Fibroblast of pulmonary artery (primary cell): ENCODE measurements around the gene LRRC8C.

Experiments
- DNase-seq: peaks from one replicate; pipeline ENCODE4 v3.0.0-alpha.2; 2010; ENCODE audit warnings: low read depth
- H3K4me3 ChIP-seq: replicated peaks from 2 replicates; pipeline ENCODE4 v1.5.1; 2011; ENCODE audit warnings: low read depth, mild to moderate bottlenecking, control low read depth, low read length, moderate library complexity
- TF ChIP-seq, protein P1 (sequence below): IDR thresholded peaks from 2 replicates; pipeline ENCODE4 v1.5.1; 2011; ENCODE audit warnings: mild to moderate bottlenecking, control low read depth, low read length, inconsistent platforms; ENCODE audit errors: missing control alignments

The LRRC8C gene

DNA sequence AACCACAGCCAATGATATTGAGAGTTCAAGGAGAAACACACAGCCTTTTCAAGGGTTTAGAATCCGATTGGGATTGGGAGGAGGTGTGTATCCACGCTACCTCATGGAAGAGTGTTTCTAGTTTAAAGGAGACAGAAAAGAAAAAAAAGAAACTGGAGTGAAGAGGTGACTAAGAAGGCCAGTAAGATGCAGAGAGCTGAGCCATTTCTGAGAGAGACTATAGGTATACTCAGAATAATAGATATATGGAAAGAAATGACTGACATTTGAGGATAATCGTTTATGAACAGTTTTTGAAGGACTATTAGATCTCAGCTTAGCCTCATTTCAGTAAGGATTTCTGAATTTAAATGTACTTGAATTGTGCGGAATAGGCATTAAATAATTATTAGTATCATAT lies 42.8 kb downstream of the LRRC8C start:
- no peak overlapping the region for H3K4me3 ChIP-seq
- DNase-seq = no peak
- TF ChIP-seq, protein P1, sequence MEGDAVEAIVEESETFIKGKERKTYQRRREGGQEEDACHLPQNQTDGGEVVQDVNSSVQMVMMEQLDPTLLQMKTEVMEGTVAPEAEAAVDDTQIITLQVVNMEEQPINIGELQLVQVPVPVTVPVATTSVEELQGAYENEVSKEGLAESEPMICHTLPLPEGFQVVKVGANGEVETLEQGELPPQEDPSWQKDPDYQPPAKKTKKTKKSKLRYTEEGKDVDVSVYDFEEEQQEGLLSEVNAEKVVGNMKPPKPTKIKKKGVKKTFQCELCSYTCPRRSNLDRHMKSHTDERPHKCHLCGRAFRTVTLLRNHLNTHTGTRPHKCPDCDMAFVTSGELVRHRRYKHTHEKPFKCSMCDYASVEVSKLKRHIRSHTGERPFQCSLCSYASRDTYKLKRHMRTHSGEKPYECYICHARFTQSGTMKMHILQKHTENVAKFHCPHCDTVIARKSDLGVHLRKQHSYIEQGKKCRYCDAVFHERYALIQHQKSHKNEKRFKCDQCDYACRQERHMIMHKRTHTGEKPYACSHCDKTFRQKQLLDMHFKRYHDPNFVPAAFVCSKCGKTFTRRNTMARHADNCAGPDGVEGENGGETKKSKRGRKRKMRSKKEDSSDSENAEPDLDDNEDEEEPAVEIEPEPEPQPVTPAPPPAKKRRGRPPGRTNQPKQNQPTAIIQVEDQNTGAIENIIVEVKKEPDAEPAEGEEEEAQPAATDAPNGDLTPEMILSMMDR = no peak

DNA sequence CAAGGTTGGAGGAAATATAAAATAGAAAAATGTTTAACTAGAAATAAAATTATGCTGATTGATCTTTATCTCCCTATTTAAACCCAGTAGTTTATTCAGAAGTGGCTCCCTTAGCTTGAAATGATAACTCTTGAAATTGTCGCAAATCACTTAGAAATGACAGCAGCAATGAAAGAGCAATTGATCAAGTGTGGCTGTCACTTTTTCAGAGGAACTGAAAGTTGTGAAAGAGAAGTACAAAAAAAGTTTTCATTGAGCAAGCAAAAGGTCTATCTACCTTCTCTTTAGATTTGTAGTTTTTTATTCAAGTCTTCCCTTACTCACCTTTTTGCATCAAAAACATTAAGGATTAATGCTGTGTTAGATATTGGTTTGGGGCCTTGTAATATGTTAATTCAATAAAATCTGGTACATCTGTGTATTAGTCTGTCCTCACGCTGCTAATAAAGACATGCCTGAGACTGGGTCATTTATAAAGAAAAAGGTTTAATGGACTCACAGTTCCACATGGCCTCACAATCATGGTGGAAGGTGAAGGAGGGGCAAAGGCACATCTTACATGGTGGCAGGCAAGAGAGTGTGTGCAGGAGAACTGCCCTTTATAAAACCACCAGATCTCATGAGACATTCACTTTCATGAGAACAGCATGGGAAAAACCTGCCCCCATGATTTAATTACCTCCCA lies 48.3 kb downstream of the LRRC8C start:
- DNase-seq = no peak
- no peak overlapping the region for H3K4me3 ChIP-seq
- TF ChIP-seq, protein P1 = no peak

DNA sequence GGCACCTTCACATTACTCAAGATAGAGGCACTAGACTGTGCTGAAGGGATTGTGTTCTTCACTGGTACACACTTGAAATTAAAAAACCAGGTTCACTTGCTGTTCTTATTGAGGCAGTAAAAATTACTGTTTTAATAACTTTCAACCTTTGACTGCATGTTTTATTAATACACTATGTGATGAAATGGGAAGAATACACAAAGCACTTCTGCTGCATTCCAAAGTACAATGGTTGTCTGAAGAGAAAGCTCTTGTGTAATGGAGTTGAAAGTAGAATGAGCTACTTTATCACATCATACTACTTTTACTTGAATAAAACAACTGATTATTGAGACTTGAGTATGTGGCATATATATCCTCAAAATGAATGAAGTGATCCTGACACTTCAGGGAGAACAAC lies 49.7 kb downstream of the LRRC8C start:
- TF ChIP-seq, protein P1 = no peak
- peak; percentile 54 for DNase-seq

DNA sequence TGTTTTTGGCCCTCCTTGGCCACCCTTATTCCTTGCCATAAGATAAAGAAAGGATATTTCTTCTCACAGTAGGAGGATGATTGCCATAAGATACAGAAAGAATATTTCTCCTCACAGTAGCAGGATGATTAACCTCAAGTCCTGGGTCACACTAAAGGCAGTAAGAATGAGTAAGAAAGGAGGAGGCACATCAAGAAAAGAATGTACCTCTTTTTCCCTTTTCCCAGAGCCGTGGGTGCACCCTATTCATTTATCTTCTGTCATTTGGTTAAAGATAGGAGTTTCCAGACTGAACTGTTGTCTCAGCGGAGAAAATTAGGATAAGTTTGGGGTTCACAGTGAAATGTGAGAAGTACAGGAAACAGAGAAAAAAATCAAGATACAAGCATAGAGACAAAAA lies 52.5 kb downstream of the LRRC8C start:
- TF ChIP-seq, protein P1 = no peak
- no peak overlapping the region for H3K4me3 ChIP-seq
- DNase-seq = no peak

More for the DNA sequence above, 49.7 kb downstream of the LRRC8C start:
- H3K4me3 ChIP-seq = no peak overlapping the region

DNA sequence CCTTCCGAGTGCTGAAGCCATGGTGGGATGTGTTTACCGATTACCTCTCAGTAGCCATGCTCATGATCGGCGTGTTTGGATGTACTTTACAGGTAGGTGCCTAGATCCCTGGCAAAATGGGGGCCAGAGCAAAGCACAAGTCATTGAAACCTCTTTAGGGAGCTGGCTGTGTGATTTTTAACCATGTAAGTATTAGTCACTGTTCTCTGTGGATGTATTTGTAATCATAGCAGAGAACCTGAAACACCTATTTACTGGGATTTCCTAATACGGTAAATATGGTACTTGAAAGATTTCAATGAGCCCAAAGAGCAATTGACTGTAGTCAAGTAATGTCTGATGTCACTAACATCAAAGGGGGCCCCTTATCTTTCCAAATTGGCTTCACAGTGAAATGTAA lies 53.6 kb downstream of the LRRC8C start:
- no peak for DNase-seq
- TF ChIP-seq, protein P1 = no peak
- no peak overlapping the region for H3K4me3 ChIP-seq

GRCh38 chr1:89687254-89687653 lies 54.3 kb downstream of the LRRC8C start:
- TF ChIP-seq, protein P1 = no peak
- DNase-seq = no peak
- no peak overlapping the region for H3K4me3 ChIP-seq

DNA sequence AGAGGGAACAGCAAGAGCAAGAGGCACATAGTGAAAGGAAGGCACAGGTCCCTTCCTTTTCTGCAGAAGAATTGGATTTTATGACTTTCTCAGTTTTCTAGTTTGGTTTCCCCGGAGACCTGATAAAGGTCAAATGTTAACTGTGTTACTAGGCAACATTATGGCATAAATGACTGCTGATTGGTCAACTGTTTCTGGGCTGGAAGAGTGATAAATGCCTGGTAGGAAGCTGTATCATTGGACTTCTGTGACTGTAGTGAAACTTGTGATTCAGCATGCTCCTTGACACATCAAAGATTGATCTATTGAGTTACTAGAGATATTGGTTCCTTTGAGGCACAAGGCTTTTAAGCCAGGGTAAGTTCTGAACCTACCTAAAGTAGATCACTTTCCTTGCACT lies 55.7 kb downstream of the LRRC8C start:
- no peak overlapping the region for H3K4me3 ChIP-seq
- TF ChIP-seq, protein P1 = no peak
- DNase-seq = no peak
